Neural cell (in vitro differentiated cells): ENCODE data around the gene GFRA1. TPM values are rescaled to one million over a fixed set of nuclear protein-coding genes. Genes with fewer than 3 reads are reported as not detected.

ENCODE experiments used
- H2AFZ ChIP-seq: fragments of 200-600, 300-800 bp; sonication (generic), shearing (Covaris generic); 2 replicates; pipeline ENCODE4 v1.6.0; 2014; ENCODE audit warnings: low read depth, mild to moderate bottlenecking, antibody characterized with exemption, low read length, moderate library complexity
- H3F3A ChIP-seq: fragments of 200-600 bp; shearing (Covaris generic); 2 replicates; pipeline ENCODE4 v1.6.1; 2016; ENCODE audit warnings: mild to moderate bottlenecking, moderate library complexity, mixed read lengths, antibody characterized with exemption, low read length; ENCODE audit not compliant: insufficient read depth, poor library complexity, severe bottlenecking
- H3K27ac ChIP-seq: fragments of 200-600, 300-800 bp; sonication (generic), shearing (Covaris generic); 2 replicates; pipeline ENCODE4 v1.5.1; 2014; ENCODE audit warnings: mild to moderate bottlenecking, low read length, moderate library complexity
- H3K27me3 ChIP-seq: fragments of 300-800, 200-600 bp; sonication (generic), shearing (Covaris generic); 2 replicates; pipeline ENCODE4 v1.6.0; 2014; ENCODE audit warnings: mild to moderate bottlenecking, low read depth, low read length, moderate library complexity; ENCODE audit not compliant: insufficient read depth
- H3K36me3 ChIP-seq: fragments of 300-800, 200-600 bp; sonication (generic), shearing (Covaris generic); 2 replicates; pipeline ENCODE4 v1.5.1; 2014; ENCODE audit warnings: mild to moderate bottlenecking, antibody characterized with exemption, low read length, moderate library complexity; ENCODE audit not compliant: insufficient read depth
- H3K4me2 ChIP-seq: fragments of 300-800, 200-600 bp; sonication (generic), shearing (Covaris generic); 2 replicates; pipeline ENCODE4 v1.6.0; 2014; ENCODE audit warnings: mild to moderate bottlenecking, low read length
- H3K4me3 ChIP-seq: fragments of 300-800, 200-600 bp; sonication (generic), shearing (Covaris generic); 2 replicates; pipeline ENCODE4 v1.5.1; 2014; ENCODE audit warnings: mild to moderate bottlenecking, low read length, moderate library complexity
- H3K79me2 ChIP-seq: fragments of 200-600 bp; shearing (Covaris generic); replicated peaks from 2 replicates; pipeline ENCODE4 v1.6.0; 2014; ENCODE audit warnings: mild to moderate bottlenecking, low read length, moderate library complexity; ENCODE audit not compliant: insufficient read depth
- H3K9ac ChIP-seq: fragments of 300-800, 200-600 bp; sonication (generic), shearing (Covaris generic); 2 replicates; pipeline ENCODE4 v1.6.1; 2016; ENCODE audit warnings: mild to moderate bottlenecking, low read length, mixed read lengths
- H3K9me2 ChIP-seq: fragments of 200-600 bp; shearing (Covaris generic); 2 replicates; pipeline ENCODE4 v1.6.1; 2016; ENCODE audit warnings: mild to moderate bottlenecking, low read length, mixed read lengths; ENCODE audit not compliant: insufficient read depth
- H3K9me3 ChIP-seq: fragments of 200-600, 300-800 bp; sonication (generic), shearing (Covaris generic); 2 replicates; pipeline ENCODE4 v1.6.1; 2016; ENCODE audit warnings: mild to moderate bottlenecking, mixed run types, low read length, moderate library complexity, mixed read lengths
- H4K20me1 ChIP-seq: fragments of 200-600 bp; shearing (Covaris generic); 2 replicates; pipeline ENCODE4 v1.6.1; 2016; ENCODE audit warnings: mild to moderate bottlenecking, mixed run types; ENCODE audit not compliant: insufficient read depth
- EP300 ChIP-seq: fragments of 450-650 bp; conservative IDR thresholded peaks from 2 replicates; pipeline ENCODE4 v1.6.1; 2014; ENCODE audit warnings: antibody characterized with exemption, mild to moderate bottlenecking, moderate library complexity; ENCODE audit not compliant: poor library complexity, severe bottlenecking
- EZH2 ChIP-seq: fragments of 200-600, 300-800 bp; shearing (Covaris generic), sonication (generic); IDR thresholded peaks from 2 replicates; pipeline ENCODE4 v1.6.1; 2014; ENCODE audit warnings: antibody characterized with exemption, low read length, borderline replicate concordance, mild to moderate bottlenecking; ENCODE audit not compliant: insufficient read depth, poor library complexity, severe bottlenecking
- MXI1 ChIP-seq: fragments of 450-650 bp; conservative IDR thresholded peaks from 2 replicates; pipeline ENCODE4 v1.6.1; 2014; ENCODE audit warnings: antibody characterized with exemption, mild to moderate bottlenecking; ENCODE audit not compliant: poor library complexity, severe bottlenecking
- POLR2AphosphoS5 ChIP-seq: IDR thresholded peaks from 2 replicates; pipeline ENCODE4 v1.6.1; 2012
- RAD21 ChIP-seq: fragments of 450-650 bp; conservative IDR thresholded peaks from 2 replicates; pipeline ENCODE4 v1.6.1; 2014; ENCODE audit warnings: antibody characterized with exemption, mild to moderate bottlenecking, moderate library complexity
- REST ChIP-seq: IDR thresholded peaks from 2 replicates; pipeline ENCODE4 v1.6.1; 2012; ENCODE audit warnings: borderline replicate concordance
- SMC3 ChIP-seq: fragments of 450-650 bp; conservative IDR thresholded peaks from 2 replicates; pipeline ENCODE4 v1.6.1; 2014; ENCODE audit warnings: antibody characterized with exemption, mild to moderate bottlenecking, moderate library complexity; ENCODE audit not compliant: poor library complexity
- TAF1 ChIP-seq: IDR thresholded peaks from 2 replicates; pipeline ENCODE4 v1.6.1; 2012; ENCODE audit warnings: low read depth
- polyA plus RNA-seq: library from polyadenylated mRNA; depleted of rRNA; stranded (reverse); fragments of >200 nt; gene quantifications from 2 replicates; pipeline ENCODE4 v1.2.3, GENCODE V29; 2014
- TF ChIP-seq, protein P1 (sequence below): fragments of 450-650 bp; IDR thresholded peaks from 2 replicates; pipeline ENCODE4 v1.5.1; 2014; ENCODE audit warnings: antibody characterized with exemption, mild to moderate bottlenecking, moderate library complexity; ENCODE audit not compliant: poor library complexity, severe bottlenecking

Gene GFRA1
- polyA plus RNA-seq, 1 donor from 2014 or later, result 2.3 TPM

GRCh38 chr10:116239229-116239628 is 33.8 kb downstream of the GFRA1 start:
- Histone ChIP-seq H3K27ac (no peak overlapping the region), H4K20me1 (no peaks in the 10 kb centered on the region), H3K4me3 (no peak overlapping the region), H3K4me2 (no peak overlapping the region), H3K27me3 (no peaks in the 10 kb centered on the region), H3K36me3 (no peaks in the 10 kb centered on the region), H3K9me2 (no peaks in the 10 kb centered on the region), H2AFZ (no peak overlapping the region), H3K9ac (no peak overlapping the region), H3F3A (no peaks in the 10 kb centered on the region), H3K9me3 (no peaks in the 10 kb centered on the region), H3K79me2 (no peaks in the 10 kb centered on the region)
- TF ChIP-seq POLR2AphosphoS5 (no peak), SMC3 (no peak), EZH2 (no peak), REST (no peak), TAF1 (no peak), EP300 (no peak), RAD21 (no peak), MXI1 (no peak)
- TF ChIP-seq, protein P1, sequence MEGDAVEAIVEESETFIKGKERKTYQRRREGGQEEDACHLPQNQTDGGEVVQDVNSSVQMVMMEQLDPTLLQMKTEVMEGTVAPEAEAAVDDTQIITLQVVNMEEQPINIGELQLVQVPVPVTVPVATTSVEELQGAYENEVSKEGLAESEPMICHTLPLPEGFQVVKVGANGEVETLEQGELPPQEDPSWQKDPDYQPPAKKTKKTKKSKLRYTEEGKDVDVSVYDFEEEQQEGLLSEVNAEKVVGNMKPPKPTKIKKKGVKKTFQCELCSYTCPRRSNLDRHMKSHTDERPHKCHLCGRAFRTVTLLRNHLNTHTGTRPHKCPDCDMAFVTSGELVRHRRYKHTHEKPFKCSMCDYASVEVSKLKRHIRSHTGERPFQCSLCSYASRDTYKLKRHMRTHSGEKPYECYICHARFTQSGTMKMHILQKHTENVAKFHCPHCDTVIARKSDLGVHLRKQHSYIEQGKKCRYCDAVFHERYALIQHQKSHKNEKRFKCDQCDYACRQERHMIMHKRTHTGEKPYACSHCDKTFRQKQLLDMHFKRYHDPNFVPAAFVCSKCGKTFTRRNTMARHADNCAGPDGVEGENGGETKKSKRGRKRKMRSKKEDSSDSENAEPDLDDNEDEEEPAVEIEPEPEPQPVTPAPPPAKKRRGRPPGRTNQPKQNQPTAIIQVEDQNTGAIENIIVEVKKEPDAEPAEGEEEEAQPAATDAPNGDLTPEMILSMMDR, result no peak

DNA sequence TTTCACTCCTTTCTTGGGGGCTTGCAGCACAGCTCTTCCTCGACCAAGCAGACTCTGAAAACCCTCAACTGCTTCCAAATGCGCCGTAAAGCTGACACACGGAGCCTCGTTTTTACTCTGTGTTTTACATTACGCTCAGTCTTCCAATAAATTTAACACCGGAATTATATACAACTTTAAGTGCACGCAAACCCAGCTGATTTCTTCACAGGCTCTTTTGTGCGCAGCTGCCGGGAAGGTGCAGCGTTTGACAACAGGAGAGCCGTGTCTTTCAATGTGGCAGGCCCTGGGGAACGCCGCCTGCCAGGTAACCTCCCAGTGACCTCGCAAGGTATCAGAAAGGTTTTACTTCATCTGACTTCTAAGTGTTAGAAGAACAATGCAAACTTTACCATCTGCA is 35.0 kb downstream of the GFRA1 start:
- Histone ChIP-seq H4K20me1 (no peaks in the 10 kb centered on the region), H3K4me2 (no peak overlapping the region), H3F3A (no peaks in the 10 kb centered on the region), H3K27ac (peak overlapping the region; percentile 26), H3K4me3 (peak overlapping the region; percentile 29), H3K27me3 (no peaks in the 10 kb centered on the region), H3K9ac (no peak overlapping the region), H2AFZ (no peak overlapping the region), H3K36me3 (no peaks in the 10 kb centered on the region), H3K79me2 (no peaks in the 10 kb centered on the region), H3K9me2 (no peaks in the 10 kb centered on the region), H3K9me3 (no peaks in the 10 kb centered on the region)
- TF ChIP-seq POLR2AphosphoS5 (peak; percentile 45), RAD21 (no peak), EP300 (peak; percentile 69), SMC3 (peak; percentile 24)

GRCh38 chr10:116237260-116237659 is 35.7 kb downstream of the GFRA1 start:
- H3K9me2 ChIP-seq, result no peaks in the 10 kb centered on the region
- no peak overlapping the region for H3K9ac ChIP-seq
- no peaks in the 10 kb centered on the region for H3K36me3 ChIP-seq
- TF ChIP-seq MXI1 (no peak), EZH2 (no peak), EP300 (no peak), TAF1 (no peak), REST (no peak), POLR2AphosphoS5 (no peak), SMC3 (no peak), RAD21 (no peak)
- TF ChIP-seq, protein P1, result no peak
- H3K4me2 ChIP-seq, result peak overlapping the region; percentile 34
- no peaks in the 10 kb centered on the region for H3K9me3 ChIP-seq
- H3K79me2 ChIP-seq, result no peaks in the 10 kb centered on the region
- no peak overlapping the region for H2AFZ ChIP-seq
- no peaks in the 10 kb centered on the region for H3K27me3 ChIP-seq
- H4K20me1 ChIP-seq, result no peaks in the 10 kb centered on the region
- peak overlapping the region; percentile 26 for H3K27ac ChIP-seq
- H3F3A ChIP-seq, result no peaks in the 10 kb centered on the region
- H3K4me3 ChIP-seq, result peak overlapping the region; percentile 29
